GM19351 (cell line): ENCODE measurements around the gene HOXB3.
"Not testable (repeated sequence)": the region's sequence is repeated elsewhere in the genome, so short reads cannot be mapped to it uniquely, and the experiment has no call there.

ENCODE experiments used
- ATAC-seq: cut with Tn5 transposase; IDR thresholded peaks from one replicate; pipeline ENCODE4 v1.9.1; 2021; ENCODE audit warnings: mild to moderate bottlenecking, moderate library complexity; ENCODE audit not compliant: unreplicated experiment

HOXB3 gene

DNA sequence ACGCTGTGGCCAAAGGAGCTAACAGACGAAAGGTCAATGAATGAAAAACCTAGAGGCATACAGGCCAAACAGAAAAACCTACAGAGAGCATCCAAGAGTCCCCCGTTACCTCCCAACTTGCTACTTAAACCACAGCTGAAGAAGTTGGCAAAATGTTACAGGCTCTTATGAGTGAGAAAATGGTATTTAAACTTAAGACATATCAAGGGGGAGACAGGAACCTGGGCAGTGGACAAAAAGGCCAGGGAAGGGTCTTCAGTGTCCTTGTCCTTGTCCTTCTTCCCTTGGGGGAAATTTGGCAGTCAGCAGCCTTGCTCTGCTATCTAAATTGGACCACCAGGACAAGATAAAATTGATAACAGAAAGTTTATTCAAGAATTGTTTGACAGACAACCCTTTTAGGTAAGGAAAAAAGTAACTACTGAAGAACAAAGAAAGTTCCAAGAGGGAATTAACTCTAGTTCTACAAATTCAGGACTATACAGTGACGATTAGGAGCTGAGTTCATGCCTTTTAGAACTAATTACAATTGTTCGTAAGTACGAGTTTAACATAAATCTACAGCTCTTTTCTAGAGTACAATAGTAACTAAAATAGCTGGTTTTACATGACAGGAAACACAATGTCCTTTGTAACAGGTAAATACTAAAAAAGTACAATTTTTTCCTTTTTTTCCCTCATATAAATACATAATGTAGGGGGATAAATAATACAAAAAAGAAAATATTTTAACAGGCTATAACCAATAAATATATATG, 41.3 kb downstream of the HOXB3 start:
- ATAC-seq: no peak

DNA sequence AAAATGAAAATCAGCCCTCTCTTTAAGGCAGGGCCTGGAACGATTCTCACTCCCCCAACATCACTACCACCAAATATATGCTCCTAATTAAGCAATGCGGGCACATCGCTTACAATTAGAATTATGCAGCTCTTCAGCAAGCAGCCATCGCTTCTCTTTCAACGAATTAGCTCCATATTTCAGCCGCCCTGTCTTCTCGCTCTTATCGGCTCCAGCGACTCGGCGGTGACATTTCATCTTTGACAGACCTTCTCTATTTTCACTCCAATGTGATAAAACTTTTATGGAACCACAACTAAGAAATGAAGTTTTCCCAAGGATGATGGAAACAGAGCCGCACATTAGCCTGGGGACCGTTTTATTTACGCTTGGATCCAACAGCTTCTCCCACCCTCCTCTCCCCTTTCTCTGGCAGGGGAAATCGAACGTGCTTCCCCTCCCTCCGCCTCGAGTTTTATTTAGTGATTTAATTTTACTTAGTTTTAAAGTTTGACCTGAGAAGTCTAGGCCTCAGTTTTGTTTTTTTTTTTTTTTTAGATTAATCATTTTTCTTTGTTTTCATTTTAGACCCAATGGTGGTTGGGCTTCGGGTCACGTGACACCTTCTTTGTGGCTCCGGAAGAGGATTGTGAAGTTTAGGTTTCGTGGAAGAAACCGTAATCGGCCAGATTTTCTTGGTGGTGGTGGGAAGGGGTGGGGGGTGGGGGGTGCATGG, 42.1 kb downstream of the HOXB3 start:
- no peak for ATAC-seq

DNA sequence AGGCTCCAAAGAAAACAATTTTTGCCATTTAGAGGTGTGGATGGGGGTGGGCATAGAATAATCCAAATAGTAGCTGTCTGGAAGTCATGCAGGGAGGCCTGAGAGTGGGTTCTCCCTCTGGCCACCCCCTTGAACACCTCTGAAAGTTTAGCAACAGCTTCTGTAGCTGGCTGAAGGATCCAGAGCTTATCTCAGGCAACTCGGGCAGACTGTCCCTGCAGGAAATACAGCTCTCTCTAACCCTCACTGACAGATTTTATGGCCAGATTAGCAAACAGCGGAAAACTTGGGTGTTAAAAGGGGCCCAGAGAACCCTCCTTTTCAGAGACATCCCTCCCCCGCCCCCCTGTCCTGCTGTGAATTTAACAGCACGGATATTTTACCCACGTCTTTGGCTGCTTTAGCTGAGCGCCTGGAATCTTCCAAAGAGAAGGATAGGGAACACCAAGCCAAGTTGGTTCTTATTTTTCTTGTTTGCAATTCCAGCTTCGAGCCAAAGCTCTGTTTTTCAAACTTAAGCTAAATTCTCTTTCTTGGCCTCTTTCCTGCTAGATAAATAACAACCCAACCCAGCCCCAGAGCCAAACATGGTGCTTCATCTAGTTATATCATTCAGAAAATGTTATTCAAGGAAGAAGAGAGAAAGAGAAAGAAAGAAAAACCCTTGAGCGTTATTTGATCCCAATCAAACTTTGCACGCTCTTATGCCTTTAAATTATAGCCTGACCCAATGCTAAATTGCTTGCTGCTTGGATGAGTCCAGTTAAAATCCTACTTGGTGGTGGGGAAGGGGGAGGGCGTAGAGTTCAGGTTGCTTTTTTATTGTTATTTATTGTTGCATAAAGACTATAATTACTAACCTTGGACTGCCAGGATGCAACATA, 42.9 kb downstream of the HOXB3 start:
- ATAC-seq: no peak

DNA sequence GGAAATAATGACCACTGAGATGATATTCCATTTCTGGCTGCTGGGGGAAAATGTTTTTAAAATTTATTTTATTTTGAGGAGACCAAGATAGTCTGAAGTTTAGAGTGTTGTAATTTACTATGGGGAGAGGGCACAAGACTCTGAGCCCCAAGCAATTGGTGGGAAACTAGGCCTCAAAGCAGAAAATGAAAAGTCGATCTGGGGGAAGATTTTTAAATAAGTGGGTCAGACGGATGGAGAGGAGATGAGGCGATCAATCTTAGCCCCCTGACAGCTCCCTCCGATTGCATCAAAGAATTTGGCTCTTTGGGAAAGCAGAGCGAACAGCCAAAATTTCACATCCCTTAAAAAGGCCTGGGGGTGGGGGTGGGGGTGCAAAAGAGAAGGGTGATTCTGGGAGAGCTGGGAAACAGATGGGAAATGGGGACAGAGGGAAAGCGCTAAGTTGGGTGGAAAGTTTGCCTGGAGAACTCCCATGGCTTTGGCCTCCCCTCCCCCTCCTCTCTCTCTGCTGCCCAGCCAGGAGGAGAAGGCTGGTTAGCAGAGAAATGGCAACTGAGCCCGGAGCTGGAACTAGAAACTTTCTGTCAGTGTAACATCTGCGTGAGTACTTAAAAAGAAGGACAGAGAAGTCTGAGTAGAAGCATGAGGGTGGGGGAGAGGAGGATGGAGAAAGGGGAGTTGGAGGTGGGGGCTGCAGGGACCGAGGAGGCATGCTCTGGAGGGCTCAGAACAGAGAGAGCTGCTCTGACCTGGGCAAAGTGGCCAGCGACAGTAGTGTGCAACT, 43.7 kb downstream of the HOXB3 start:
- no peak for ATAC-seq

DNA sequence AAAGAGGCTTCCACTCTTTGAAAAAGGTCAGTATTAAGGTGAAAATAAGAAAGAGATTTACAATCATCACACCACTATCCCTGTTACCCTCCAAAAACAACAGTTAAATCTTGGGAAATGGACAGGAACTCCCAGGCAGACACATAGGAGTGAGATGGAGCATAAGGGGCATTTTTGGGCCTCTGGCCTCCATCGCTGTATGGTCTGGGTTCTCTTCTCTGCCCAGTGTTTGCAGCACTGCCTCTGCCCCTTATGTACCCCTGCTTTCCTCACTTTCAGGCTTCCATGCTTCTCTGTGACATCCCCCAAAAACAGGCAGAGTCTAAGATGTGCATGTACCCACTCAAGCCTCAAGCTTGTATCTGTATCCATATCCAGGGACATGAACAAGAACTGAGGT, 44.5 kb downstream of the HOXB3 start:
- ATAC-seq: no peak

DNA sequence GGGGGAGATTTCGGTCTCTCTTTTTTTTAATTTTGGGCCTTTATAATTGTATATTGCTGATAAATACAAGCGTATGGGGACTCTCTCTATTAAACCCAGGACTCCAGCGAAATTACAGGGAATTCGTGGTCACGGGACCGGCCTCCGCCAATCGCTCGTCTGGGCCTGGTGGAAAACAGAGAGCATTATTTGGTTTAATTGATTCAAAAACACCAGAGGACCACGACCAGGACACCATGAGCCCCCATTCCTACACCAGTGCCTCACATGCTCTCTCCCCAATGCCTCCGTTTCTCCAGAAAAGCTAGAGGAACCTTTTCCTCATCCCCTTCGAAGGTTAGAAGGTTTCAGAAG, 45.0 kb downstream of the HOXB3 start, which contains the start of gene HOXB2:
Gene HOXB2, minus strand, starts transcription at position 88 of the 354 bp plus-strand sequence. CDS start 198 bp downstream, outside the sequence.
- no peak for ATAC-seq

DNA sequence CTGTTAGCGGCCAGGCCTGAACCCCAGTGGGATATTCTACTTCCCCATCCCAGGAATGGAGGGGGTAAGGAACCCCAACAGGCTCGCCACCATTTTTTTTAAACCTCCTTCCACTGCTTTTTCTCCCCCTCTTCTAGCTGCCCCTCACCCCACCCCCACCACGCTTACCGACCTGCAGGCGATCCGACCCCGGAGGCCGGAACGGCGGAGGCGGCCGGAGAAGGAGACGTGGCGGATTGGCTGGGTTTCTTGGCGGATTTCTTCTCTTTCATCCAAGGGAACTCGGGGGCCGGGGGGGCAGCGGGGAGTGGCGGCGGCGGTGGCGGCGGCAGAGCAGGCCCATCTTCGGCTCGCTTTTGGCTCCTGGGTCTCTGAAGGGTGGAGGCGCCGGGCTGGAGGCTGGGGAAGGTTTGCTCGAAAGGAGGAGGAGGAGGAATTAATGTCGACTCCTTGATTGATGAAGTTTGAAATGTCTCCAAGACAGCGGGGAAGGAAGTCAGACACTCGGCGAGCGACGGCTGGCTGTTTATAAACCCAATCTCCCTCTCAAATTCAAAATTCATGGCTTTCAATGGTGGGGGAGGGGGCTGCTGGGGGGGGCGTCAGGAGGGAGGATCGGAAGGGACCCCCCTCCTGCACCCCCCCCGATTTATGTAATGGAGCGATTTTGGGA, 45.6 kb downstream of the HOXB3 start:
- ATAC-seq: no peak

DNA sequence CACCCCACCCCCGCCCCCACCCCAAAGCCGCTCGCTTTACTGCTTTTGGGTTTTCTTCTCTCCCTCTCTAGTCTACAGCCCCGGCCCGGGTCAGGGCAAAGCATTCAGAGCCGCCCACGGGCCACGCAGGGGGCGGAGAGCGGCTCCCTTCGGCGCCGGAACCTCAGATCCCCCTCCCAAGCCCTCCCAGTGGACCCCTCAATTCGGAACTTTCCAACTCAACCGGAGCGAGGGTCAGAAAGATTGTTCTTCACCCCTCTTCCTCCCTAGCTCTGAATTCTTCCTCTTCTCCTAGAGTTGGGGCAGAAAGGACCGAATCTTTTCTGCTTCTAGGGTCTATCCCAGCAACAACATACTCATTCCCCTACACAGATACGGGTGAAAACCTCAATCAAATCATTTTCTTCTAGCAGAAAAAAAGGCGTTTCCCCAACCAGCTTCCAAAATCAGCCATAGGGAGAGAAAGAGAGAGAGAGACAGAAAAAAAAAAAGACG, 46.1 kb downstream of the HOXB3 start:
- ATAC-seq: no peak

DNA sequence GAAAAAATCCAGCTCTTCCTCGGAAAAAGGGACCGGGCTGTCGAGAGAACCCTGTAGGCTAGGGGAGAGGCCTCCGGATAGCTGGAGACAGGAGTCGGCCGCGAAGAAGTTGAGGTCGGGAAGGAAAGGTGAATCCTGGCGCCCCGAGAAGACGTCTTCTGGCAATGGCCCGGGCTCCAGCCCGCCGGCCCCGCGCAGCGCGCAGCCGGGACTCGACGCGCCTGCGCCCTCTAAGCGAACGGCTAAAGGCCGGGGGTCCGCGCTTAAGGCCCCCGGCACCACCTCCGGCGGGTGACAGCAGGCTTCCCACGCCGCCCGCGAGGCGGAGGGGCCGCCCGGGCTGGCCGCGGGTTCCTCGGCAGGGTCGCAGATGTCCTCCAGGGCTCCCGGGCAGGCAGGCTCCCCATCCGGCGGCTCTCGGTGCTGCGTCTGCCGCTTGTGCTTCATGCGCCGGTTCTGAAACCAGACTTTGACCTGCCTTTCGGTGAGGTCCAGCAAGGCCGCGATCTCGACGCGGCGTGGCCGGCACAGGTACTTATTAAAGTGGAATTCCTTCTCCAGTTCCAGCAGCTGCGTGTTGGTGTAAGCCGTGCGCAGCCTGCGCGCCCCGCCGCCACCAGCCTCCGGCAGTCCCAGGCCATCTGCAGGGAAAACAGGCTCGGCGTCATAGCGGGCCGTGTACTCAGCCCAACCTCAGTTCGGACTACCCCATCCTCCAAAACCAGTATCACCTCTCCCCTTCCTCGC, 46.8 kb downstream of the HOXB3 start:
- no peak for ATAC-seq

DNA sequence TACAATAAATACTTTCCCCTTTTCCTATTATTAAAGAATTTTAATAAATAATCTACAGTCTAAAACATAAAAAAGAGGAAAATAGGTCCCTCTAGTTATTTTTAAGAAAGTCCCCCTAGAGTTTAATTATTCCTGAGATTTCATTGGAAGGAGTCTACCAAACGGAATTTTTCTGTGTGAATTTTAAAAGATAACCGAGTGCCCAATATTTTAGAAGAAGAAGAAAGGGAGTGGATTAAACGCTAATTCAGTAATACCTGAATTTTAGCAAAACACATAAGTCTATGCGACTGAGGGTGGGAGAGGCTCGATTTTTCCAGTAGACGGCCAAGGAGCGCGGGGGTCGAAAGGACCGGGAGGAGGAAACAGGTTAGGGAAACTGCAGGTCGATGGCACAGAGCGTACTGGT, 47.3 kb downstream of the HOXB3 start:
- no peak for ATAC-seq

DNA sequence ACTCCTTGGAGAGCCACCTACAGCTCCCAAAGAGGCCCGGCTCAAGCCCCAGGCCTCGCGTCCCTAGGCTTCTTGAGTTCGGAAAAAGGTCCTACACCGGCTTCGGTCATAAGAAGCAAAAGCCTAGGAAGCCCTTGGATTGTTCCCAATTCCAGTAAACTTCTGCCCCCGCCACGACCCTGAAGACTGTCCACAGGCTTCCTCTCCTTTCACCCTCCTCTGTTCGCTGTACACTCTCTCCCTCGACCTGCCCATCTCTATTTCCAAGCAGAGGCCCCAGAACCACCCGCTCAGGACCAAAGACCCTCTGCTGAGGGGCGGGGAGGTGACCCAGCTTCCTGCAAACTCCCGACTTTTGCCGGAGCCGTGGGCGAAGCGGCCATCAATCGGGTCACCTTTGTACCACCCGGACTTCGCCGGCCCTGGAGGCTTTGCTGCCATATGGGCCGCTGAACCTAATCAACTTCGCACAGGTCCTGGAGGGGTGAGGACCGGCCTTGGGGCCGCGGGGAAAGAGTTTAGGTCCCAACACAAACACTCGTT, 47.9 kb downstream of the HOXB3 start:
- ATAC-seq: no peak

DNA sequence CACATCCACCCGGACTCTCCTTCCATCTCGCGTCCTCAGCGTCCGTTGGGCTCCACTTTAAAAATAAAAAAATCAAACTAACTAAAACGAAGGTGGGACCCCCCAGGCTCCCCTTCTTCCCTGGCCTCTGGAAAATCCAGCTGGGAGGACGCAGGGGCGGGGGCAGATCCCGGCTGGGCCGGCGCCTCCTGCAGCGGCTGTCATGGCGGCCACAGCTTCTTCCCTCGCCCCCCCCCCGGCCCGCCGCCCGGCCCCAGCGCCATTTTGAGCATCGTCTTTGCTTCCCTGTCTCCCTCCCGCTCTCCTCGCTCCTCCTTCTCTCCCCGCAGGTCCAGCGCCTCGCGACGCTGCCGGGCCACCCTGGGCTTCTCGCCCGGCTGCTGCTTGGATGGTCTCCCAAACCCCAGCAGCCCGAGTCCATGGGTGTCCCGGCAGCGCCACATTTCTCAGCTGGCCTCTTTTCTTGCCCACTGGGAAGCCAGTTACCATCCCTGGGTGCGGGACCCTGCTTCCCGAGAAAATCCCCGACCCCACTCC, 48.4 kb downstream of the HOXB3 start:
- ATAC-seq: no peak

DNA sequence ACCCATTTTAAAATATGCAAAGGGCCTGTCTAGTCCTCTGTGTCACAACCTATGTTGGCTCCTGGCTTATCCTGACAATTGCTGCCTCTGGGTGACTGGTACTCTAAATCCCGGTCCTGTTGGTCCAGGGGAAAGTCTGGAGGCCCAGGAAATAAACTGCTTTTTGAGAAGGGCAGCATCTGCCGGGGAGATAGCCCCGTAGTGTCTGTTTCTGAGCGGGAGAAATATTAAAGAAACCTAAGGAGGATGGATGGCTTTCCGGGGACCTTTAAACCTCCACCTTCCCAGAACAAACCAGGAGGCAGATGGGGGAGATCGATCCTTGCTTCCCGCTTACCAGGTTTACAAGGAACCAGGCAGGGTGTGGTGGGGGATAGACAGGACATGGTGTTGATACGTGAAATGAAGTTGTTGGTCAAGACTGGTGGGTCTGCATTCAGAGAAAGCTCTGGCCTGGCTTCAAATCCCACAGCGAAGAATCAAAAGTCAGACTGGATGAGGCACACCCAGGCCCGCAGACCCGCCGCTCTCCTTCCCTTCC, 48.9 kb downstream of the HOXB3 start:
- no peak for ATAC-seq

DNA sequence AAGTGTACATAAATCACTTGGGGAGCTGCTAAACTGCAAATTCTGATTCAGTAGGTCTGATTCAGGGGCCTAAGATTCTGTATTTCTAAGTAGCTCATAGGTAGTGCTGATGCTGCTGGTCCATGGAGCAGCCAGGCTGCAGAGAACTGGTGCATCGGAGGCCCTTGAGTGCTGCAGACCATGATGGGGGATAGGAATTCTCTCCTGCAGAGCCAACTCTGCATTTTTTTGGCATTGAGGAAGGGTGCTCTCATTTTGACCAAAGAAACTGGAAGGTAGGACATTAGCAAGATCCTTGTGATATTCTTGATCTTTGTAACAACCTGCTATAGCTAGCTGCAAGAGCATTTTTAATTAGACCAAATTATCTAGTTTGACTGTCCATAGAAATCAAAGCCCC, 49.8 kb downstream of the HOXB3 start:
- no peak for ATAC-seq

DNA sequence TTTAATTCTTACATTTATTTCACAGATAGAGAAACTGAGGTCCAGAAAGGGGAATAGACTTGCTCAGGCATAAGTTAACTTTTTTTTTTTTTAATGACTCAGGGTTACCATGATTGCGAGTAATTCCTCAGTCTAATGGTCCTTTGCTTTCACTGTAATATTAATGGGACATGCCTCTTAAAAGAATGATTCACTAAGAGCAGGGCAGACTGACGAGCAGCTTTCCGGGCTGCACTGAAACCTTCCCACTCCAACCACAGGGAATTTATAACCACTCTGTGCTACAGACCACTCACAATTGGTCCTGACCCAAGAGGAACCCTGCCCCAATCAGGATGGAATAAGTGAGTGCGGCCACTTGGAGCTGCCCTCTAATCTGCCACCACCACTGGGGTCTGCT, 50.9 kb downstream of the HOXB3 start:
- no peak for ATAC-seq

DNA sequence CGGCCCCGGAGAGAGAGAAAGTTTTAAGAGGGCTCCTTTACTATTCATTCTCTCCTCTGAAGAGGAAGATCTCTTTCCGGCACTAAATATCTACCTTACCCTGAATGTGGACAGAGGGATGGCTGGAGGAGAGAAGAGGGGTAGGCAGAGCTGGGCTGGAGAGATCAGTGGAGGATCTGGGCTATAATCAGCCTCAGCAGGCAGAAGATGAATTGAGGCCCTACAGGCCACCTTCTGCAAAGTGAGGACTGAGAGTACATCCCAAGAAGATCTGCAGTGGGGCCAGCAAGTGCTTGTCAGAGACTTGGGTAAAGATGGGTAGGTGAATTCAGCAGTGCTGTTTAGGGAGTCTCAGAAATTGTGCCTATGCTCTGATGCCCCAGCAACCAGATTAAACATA, 52.7 kb downstream of the HOXB3 start:
- ATAC-seq: no peak

DNA sequence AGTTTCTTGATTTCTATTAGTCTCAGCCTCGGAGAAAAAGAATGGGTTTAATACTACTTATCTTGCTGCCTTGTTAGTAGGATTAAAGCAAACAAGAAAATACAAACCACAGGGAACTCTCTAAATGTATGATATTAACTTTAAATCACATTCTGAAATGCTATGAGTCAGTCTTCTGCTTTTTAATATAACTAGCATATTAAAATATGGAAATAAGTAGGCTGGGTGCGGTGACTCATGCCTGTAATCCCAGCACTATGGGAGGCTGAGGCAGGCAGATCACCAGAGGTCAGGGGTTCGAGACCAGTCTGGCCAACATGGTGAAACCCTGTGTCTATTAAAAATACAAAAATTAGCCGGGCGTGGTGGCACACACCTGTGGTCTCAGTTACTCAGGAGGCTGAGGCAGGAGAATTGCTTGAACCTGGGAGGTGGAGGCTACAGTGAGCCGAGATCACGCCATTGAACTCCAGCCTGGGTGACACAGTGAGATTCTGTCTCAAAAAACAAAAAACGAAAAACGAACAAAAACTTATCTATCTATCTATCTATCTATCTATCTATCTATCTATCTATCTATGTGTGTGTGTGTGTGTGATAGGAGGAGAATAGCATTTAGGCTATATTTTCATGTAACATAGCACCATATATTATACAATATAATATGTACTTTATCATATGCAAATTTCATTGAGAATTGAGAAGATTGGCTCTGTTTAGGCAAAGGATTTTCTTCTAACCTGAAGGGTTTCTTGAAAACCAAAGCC, 54.1 kb downstream of the HOXB3 start:
- not testable (repeated sequence) for ATAC-seq

DNA sequence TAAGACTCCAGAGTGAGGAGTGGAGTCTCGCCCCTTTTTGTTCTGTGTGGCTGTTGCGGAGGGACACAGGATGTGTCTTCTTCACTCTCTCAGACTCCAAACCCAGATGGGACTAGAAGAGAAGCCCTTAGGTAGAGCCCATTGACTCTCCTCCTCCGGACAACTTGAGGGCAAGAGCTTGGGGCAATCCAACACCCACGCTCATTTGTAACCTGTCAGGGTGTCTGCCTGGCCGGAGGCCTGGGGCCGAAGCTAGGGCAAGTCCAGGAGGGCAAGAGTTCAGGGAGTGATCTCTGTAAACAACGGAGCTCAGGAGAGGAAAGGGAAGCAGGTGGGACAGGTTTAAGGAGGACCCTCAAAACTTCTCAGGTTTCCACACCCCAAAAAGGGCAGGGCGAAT, 57.8 kb downstream of the HOXB3 start:
- ATAC-seq: no peak
